Measurements from ENCODE around the gene GON4L.
"Not testable (repeated sequence)": the region's sequence is repeated elsewhere in the genome, so short reads cannot be mapped to it uniquely, and the experiment has no call there.

Gene GON4L

DNA sequence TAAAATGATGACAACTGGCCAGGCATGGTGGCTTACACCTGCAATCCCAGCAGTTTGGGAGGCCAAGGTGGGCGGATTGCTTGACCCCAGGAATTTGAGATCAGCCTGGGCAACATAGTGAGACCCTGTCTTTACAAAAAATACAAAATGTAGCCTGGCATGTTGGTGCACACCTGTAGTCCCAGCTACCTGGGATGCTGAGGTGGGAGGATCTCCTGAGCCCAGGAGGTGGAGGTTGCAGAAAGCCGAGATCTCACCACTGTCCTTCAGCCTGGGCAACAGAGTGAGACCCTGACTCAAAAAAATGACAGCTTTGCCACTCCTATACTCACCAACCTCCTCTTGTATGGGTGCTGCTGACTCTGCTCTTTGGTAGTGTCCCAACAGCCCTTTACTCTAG is 20.9 kb upstream of the GON4L start:
- no peak for DNase-seq (ENCODE audit: low spot score)

DNA sequence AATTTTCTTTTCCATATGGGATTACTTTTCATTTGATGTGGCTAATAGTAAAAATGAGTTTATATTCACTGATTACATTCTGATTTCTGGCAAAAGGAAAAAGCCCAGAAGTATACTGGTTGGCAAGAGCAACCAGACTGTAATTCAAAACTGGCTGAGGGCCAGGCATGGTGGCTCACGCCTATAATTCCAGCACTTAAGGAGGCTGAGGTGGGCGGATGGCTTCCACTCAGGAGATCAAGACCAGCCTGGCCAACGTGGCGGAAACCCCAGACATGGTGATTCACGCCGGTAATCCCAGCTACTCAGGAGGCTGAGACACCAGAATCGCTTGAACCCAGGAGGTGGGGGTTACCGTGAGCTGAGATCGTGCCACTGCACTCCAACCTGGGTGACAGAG is 16.8 kb upstream of the GON4L start:
- peak; percentile 50 for DNase-seq (ENCODE audit: low spot score)

DNA sequence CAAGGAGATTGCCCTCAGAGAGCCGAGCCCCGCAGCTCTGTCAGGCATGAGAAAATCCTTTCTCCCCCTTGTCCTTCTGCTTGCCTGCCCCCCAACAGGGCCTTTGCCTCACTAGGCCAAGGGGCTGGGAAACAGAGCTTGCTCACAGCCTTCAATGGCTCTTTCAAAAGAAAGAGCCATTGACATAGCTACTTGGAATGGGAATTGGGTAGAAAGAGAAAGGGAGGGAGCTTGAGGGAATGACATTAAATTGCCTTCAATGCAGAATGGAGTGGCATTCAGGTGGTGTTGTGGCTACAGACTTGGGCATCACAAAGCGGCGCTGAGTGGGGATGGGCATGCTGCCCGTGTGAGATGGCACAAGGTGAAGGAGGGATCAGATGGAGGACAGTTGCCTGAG is 15.5 kb upstream of the GON4L start:
- DNase-seq (ENCODE audit: low spot score), result no peak

DNA sequence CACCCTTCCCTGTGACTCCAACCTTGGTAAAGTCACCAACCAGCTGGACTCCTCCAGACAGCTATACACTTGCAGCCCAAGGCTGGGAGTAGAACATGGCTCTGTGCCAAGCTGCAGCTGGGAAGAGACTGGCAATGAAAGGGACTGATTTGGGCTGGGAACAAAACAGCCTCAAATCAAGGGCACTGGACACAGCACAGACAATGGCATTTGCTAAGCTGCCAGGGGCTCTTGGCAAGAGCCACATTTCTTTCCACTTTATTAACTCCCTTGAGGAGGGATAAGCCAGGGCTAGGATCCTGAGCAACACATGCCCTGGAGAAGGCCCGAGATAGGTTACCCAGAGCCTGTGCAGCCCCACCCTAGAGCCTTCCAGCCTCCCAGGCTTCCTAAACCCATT is 14.4 kb upstream of the GON4L start:
- no peak for DNase-seq (ENCODE audit: low spot score)

DNA sequence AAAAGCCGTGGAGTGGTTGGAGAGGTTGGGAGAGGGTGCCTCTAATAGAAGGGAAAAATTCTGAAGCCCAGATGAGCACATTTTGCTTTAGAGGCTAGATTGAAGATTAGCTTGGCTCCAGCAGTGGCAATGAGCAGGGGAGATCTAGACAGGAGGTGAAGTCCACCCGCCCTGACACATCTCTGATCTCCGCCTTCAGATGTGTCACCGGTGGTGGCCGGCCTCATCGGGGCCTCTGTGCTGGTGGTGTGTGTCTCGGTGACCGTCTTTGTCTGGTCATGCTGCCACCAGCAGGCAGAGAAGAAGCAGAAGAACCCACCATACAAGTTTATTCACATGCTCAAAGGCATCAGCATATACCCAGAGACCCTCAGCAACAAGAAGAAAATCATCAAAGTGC is 10.8 kb upstream of the GON4L start:
- DNase-seq (ENCODE audit: low spot score), result no peak

DNA sequence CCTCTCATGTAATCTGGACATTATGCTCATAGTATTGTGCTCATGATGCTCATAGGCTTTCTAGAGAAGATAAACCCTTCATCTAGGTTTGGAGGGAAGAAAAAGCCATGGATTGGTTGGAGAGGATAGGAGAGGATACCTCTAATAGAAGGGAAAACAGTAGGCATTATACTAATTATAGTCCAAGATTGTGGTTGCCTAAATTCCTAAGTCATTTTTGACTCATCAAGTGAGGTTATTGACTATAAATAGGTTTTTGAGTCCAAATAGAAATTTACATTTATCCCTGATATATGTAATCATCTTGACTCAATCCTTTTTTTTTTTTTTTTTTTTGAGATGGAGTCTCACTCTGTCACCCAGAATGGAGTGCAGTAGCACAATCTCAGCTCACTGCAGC is 7.4 kb upstream of the GON4L start:
- DNase-seq (ENCODE audit: low spot score), result peak; percentile 26

DNA sequence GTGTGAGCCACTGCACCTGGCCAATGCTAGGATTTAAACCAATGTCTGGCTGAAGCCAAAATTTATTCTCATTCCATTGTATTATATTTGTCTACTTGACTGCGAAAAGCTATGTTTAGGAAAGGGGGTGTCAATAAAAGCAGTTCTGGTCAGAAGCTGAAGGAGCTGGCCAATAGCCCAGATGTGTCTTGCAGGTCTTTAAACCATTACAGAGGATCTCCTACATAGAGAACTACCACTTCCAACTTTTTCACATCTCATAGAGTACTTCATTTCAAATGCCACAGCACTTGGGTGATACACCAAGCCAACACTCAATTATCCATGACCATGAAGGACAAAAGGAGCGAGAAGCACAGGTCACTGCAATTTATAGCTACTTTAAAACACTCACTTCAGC is 4.9 kb upstream of the GON4L start:
- DNase-seq (ENCODE audit: low spot score), result no peak

DNA sequence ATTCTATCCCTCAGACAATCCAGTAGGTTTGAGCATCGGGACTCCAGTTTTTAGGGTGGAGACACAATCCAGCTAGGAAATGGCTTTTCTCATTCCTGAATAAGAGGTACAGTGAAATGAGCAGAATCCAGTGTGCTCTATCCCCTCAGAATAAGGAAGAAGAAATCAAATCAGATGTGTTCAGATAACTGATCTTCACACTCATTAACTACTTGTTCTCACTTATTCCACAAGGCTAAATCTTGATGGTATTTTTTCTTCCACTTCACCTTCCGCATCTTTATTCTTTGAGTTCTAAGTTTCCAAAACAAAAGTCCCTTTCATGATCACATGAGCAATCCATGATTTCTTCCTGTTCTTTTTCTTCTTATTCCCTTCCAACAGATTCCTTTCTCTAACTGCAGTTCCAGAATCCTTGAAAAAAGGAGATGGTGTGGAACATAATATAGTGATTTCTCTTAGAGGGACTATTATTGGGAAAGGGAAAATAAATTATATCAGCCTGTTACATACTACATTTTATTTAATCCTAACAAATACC is 4.0 kb upstream of the GON4L start:
- no peak for DNase-seq (ENCODE audit: low spot score)

DNA sequence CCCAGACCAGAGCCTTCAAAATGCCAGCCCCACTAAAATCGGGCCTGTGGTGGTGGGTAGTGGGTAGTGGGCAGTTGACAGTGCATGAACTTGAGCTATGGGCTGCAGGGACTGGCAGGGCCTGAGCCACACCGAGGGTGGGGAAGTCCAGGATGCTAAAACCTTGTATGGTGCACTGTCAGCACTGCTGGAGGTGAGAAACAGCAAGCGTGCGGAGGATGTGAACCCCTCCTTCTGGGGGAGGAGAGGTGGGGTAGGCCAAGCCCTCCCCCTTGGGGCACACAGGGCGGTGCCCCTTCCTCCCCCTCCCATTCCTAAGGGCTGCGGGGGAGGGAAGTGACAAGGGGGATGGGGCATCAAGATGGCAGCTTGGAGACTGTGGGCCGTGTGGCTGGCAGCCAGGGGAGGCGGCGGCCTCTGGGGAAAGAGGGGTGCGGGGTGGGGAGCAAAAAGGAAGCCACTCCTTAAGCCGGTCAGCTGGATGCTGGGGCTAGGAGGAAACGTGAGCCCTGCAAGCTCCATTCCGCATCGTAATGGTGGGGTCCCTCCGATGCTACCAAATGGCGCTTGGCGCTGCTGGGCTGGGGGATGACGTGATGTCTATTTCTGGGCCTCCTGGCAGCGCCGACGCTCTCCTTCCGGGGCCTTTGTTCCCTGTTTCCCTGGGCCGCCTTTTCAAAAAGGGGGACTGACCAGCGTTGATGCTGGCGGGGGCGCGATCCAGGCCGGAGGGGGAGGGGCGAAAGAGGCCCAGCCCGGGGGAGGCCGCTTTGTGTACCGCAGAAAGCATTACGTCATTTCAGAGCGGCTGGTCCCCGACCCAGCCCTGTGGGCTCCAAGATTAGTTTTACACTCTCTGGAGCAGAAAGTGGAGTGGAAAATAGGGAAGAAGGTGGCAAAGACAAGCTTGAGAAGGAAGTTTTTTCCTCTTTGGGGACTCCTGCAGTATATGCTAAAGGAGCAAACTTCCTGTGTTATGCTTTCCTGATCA is 3.2 kb upstream of the GON4L start:
- DNase-seq (ENCODE audit: low spot score), result no peak

DNA sequence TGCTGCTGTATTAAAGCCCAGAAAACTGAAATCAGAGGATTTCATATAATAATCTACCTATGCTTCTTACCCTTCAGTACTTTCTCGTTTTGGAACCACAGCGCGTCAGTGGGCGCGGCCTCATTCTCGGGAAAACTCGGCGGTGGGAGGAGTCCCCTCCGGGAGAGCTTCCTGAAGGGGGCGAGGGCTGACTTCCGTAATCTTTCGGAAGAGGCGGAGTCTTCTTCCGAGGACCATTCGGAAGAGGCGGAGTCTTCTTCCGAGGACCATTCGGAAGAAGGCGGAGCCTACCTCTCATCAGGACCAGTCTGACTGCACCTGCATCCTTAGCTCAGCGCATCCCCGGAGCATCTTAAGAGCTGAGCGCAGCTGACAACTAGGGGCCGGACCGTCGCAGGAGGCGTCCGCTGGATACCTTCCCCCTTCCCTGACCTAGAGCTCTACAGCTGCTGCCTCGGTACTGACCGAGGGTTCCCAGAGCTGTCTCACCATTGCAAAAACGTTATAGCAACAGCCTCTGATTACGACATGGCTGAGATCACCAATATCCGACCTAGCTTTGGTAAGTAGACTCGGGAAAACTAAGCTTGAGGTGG is 2.3 kb upstream of the GON4L start, which contains the start of gene SYT11:
TSS of gene SYT11 (plus strand) at position 334 of the 596 bp plus-strand sequence. CDS start at position 529, 195 bp downstream.
- peak; percentile 93 for DNase-seq (ENCODE audit: low spot score)

DNA sequence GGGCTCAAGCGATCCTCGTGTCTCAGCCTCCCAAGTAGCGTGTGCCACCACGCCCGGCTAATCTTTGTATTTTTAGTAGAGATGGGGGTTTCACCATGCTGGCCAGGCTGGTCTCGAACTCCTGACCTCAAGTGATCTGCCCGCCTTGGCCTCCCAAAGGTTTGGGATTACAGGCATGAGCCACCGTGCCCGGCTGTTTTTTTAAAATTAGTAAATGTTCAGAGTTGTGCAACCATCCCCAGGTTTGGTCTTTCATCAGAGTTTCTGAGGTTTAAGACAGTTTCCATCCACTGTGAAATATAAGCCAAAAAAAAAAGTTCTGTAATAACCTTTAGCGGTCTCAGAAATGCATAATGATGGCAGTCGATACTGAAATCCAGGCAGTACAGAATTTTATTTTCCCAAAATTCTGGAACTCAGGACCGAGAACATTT is 1.8 kb upstream of the GON4L start:
- DNase-seq (ENCODE audit: low spot score), result peak; percentile 20

DNA sequence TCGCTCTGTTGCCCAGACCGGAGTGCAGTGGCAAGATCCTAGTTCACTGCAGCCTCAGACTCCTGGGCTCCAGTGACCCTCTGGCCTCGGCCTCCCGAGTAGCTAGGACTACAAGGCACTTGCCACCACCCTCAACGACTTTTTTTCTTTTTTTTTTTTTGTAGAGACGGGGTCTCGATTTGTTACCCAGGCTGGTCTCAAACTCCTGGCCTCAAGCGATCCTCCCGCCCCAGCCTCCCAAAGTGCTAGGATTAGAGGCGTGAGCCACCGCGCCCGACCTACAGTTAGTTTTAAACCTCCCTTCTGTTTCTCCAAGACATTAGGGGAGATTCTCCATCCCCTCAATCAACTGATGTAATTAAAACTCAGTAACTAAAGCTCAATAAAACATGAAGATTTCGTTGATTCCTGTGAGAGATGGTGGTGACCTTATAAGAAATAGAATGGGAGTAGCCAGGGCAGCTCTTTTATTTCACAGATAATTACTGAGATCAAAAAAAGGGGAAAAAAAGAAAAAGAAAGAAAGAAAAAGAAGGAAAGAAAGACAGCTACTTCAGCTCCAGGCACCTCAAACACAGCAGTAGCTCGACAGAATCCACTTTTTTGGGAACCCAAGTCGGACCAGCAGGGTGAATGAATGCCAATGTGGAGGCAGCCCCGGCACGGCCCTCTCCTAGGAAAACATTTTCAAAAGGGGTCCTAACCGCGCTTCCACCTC is 598 bp downstream of the GON4L start:
- DNase-seq (ENCODE audit: low spot score), result peak; percentile 8

DNA sequence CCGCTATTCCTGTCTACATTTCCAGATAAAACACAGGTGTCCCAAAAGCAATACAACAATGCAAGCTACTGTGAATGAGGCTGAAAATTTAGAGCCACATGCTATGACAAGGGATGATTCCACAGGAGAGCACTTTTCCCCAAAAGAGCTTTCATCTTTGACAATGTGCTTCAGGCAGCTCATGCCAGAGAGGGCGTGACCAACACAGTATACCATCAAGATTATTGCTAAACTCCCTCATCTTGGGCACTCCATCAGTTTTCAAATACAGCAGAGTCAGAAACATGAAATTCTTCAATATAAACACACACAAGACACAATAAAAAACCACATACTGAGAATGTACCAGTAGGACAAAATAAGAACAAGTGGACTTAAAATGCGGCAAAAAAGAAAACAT is 6.7 kb downstream of the GON4L start:
- no peak for DNase-seq (ENCODE audit: low spot score)

DNA sequence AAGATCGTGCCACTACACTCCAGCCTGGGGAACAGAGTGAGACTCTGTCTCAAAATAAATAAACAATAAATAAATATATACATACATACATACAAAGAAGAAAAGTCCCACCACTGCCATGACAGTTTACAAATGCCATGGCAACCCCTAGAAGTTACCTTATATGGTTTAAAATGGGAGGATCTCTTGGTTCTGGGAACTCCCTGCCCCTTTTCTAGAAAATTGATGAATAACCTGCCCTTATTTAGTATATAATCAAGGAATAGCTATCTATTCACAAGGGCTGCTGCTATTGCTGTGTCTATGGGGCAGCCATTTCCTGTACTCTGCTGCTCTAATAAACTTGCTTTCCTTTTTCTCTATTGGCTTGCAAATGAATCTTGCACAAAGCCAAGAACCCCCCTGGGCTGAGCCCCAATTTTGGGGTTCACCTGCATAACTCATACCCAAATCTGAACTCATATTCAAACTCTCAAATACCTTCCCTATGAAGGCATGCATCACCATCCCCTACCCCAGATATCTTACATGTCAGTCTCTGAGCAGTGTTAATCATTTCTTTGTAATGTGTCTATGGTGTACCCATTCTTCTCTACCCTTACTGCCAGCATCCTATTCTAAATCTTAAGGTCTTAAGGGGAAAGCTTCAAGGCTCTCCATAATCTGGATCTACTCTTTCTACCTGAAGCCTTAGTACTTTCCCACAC is 9.0 kb downstream of the GON4L start:
- DNase-seq (ENCODE audit: low spot score), result no peak

DNA sequence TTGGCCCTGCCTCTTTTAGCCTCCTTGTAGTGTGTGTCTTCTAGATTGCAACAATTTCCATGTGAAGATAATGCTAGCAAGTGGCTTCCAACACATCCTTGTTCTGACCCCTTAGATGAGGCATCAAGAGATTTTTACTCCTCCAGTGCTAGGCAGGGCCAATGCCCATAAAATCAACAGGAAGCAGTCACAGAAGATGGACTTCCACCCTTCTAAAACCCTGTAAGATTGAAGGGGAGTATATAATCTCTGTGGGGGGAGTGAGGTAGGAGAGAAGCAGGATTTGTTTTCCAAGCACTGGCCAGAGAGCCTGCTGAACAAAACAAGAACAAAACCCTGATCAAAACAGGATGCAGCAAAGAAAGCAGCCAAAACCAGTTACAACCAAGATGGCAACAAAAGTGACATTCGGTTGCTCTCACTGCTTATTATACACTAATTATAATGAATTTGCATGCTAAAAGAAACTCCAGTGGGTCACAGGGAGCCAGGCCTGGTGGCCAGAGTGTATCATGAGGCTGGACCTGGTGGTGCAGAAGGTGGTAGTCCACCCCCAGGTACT is 12.1 kb downstream of the GON4L start:
- no peak for DNase-seq (ENCODE audit: low spot score)

DNA sequence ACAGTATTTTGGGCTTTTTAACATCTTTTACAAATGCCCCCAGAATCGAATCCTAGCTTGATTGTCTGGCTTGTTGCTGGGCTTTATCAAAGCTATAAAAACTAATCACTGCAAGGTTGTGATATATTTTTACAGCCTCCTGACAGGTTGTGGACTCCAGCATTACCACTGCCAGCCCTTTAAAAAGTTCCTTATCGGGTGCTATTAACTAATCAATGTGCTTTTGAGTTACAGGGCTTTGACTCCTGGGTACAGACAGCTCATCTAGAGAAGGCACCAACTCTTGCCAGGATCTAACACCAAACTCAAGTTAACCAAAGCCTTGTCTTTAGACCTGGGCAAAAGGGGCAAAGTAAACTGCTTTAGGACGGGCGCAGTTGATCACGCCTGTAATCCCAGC is 16.6 kb downstream of the GON4L start:
- no peak for DNase-seq (ENCODE audit: low spot score)

DNA sequence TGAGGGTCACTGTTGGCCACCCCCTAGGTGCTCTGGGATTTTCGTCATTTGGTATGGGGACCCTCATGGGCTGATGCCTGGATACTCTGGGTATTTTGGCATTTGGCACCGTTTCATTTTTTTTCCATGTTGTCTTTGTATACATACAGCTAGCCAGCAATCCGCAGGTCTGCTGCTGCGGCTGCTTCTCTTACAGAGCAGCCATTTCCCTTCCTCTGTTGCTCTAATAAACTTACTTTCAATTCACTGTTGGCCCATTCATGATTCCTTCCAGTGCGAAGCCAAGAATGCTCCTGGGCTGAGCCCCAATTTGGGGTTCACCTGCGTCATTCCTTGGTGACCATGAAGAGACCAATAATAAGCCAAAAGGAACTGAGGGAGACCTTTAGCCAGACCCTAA is 21.5 kb downstream of the GON4L start:
- no peak for DNase-seq (ENCODE audit: low spot score)

DNA sequence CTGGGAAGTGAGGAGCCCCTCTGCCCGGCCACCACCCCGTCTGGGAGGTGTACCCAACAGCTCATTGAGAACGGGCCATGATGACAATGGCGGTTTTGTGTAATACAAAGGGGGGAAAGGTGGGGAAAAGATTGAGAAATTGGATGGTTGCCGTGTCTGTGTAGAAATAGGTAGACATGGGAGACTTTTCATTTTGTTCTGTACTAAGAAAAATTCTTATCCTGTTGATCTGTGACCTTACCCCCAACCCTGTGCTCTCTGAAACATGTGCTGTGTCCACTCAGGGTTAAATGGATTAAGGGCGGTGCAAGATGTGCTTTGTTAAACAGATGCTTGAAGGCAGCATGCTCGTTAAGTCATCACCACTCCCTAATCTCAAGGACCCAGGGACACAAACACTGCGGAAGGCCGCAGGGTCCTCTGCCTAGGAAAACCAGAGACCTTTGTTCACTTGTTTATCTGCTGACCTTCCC is 22.1 kb downstream of the GON4L start:
- not testable (repeated sequence) for DNase-seq (ENCODE audit: low spot score)

DNA sequence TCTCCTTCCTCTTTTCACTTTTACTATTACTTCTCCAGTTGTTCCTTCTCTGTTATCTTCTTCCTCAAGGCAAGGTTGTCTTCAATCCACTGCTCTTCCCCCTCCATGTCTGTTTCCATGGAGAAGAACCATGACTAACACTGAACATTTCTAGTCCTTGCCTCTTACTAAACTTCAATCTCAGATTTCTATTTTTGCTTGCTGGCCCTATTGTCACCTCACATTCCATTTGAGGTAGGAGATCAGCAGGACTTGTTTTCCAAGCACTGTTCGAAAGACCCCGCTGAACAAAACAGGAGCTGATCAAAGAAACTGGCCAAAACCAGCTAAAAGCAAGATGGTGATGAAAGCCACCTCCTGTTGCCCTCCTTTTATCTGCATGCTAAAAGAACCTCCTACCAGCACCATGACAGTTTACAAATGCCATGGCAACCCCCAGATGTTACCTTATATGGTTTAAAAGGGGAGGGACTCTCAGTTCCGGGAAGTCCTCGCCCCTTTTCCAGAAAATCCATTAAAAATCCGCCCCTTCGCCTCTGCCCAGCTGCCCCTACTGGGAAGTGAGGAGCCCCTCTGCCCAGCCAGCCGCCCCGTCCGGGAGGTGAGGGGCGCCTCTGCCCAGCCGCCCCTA is 22.6 kb downstream of the GON4L start:
- DNase-seq (ENCODE audit: low spot score), result no peak

DNA sequence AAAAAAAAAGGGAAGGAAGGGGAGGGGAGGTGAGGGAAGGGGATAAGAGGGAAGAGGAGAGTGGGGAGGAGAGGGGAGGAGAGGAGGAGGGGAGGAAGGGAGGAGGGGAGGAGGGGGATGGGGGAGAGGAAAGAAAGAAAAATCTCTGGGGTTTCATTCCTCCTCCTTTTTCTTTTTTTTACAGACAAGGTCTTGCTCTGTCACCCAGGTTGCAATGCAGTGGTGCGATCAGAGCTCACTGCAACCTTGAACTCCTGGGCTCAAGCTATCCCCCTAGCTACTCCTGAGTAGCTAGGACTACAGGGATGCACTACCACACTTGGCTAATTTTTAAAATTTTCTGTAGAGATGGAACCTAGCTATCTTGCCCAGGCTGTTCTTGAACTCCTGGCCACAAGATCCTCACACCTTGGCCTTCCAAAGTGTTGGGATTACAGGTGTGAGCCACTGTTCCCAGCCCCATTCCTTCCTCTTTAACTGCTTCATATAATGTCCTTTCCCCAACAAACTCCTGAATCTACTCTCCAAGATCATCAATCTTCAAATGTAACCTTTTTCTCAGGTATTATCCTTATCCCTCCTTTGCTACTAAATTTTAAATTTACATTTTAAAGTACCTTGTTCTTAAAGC is 23.2 kb downstream of the GON4L start:
- no peak for DNase-seq (ENCODE audit: low spot score)
